Stimulated activated naive CD8-positive, alpha-beta T cell treated with anti-CD3 and anti-CD28 coated beads, Interleukin-15, amount 100 ng/mL, for 72 hours (primary cell): Measurements from ENCODE around the gene CDKN2B.

Experiments used
- ATAC-seq: fragments of 150-1000 bp; cut with Tn5 transposase; 2 replicates; pipeline ENCODE4 v1.10.0; 2021; ENCODE audit warnings: mild to moderate bottlenecking, moderate library complexity
- DNase-seq, 2 donors: peaks; one replicate each; pipeline ENCODE4 v3.0.0; 2021 to 2022
- H3K27ac Mint-ChIP-seq, 2 donors: one replicate each; pipeline ENCODE4 v1.8.0; 2022; ENCODE audit warnings: mild to moderate bottlenecking in 2 of 2, mixed read lengths in 2 of 2, moderate library complexity in 2 of 2
- H3K27me3 Mint-ChIP-seq: one replicate; pipeline ENCODE4 v1.8.0; 2022; ENCODE audit warnings: mixed read lengths
- H3K4me1 Mint-ChIP-seq: one replicate; pipeline ENCODE4 v1.8.0; 2022; ENCODE audit warnings: mild to moderate bottlenecking, mixed read lengths
- H3K4me3 Mint-ChIP-seq, 2 donors: one replicate each; pipeline ENCODE4 v1.8.0; 2022; ENCODE audit warnings: mild to moderate bottlenecking in 2 of 2, mixed read lengths in 2 of 2, moderate library complexity in 1 of 2
- H3K9me3 Mint-ChIP-seq, 2 donors: one replicate each; pipeline ENCODE4 v1.8.0; 2022; ENCODE audit warnings: mixed read lengths in 2 of 2

CDKN2B gene

GRCh38 chr9:21991072-21991959 lies 17.8 kb downstream of the CDKN2B start:
- DNase-seq: no peak
- peaks cover 81% of the 10 kb centered on the region for H3K27me3 Mint-ChIP-seq

GRCh38 chr9:21989440-21990189 lies 19.5 kb downstream of the CDKN2B start:
- H3K27ac Mint-ChIP-seq: peak overlapping the region in 1 of 2 donors; percentile 54
- DNase-seq: no peak
- ATAC-seq: no peak
- H3K9me3 Mint-ChIP-seq: peaks cover 0 to 7% of the 10 kb centered on the region in 2 donors
- peak overlapping the region in 1 of 2 donors; percentile 15 for H3K4me3 Mint-ChIP-seq
- H3K4me1 Mint-ChIP-seq: peaks cover 23% of the 10 kb centered on the region
- peaks cover 72% of the 10 kb centered on the region for H3K27me3 Mint-ChIP-seq

More at GRCh38 chr9:21991072-21991959, 17.8 kb downstream of the CDKN2B start:
- Mint-ChIP-seq H3K4me3 (no peak overlapping the region), H3K4me1 (peaks cover 34% of the 10 kb centered on the region), H3K9me3 (peaks cover 0 to 7% of the 10 kb centered on the region in 2 donors), H3K27ac (no peak overlapping the region)
- no peak for ATAC-seq

GRCh38 chr9:21988056-21988990 lies 20.8 kb downstream of the CDKN2B start:
- H3K4me3 Mint-ChIP-seq: no peak overlapping the region
- no peak overlapping the region for H3K27ac Mint-ChIP-seq
- DNase-seq: no peak
- H3K4me1 Mint-ChIP-seq: peaks cover 14% of the 10 kb centered on the region
- peaks cover 72% of the 10 kb centered on the region for H3K27me3 Mint-ChIP-seq
- H3K9me3 Mint-ChIP-seq: peaks cover 0 to 7% of the 10 kb centered on the region in 2 donors
- ATAC-seq: no peak

GRCh38 chr9:21985964-21986667 lies 23.0 kb downstream of the CDKN2B start:
- H3K9me3 Mint-ChIP-seq: peaks cover 0 to 7% of the 10 kb centered on the region in 2 donors
- ATAC-seq (no peak), DNase-seq (no peak)
- no peak overlapping the region for H3K27ac Mint-ChIP-seq
- peaks cover 13% of the 10 kb centered on the region for H3K4me1 Mint-ChIP-seq
- peaks cover 88% of the 10 kb centered on the region for H3K27me3 Mint-ChIP-seq
- H3K4me3 Mint-ChIP-seq: no peak overlapping the region

- Mint-ChIP-seq H3K27me3 (peaks cover 84% of the 10 kb centered on the region), H3K9me3 (no peaks in the 10 kb centered on the region), H3K27ac (no peak overlapping the region), H3K4me3 (no peak overlapping the region), H3K4me1 (no peaks in the 10 kb centered on the region)
- no peak for DNase-seq
- ATAC-seq: no peak
Measured at GRCh38 chr9:21984101-21984500, 25.0 kb downstream of the CDKN2B start.

- Mint-ChIP-seq H3K4me1 (no peaks in the 10 kb centered on the region), H3K4me3 (no peak overlapping the region), H3K27ac (no peak overlapping the region), H3K9me3 (no peaks in the 10 kb centered on the region), H3K27me3 (peaks cover 84% of the 10 kb centered on the region)
- ATAC-seq (no peak), DNase-seq (no peak)
Measured at GRCh38 chr9:21983561-21983935, 25.6 kb downstream of the CDKN2B start.

- ATAC-seq (no peak), DNase-seq (no peak)
- Mint-ChIP-seq H3K4me3 (no peak overlapping the region), H3K27ac (no peak overlapping the region), H3K9me3 (no peaks in the 10 kb centered on the region), H3K4me1 (no peaks in the 10 kb centered on the region), H3K27me3 (peaks cover 82% of the 10 kb centered on the region)
Measured at GRCh38 chr9:21982861-21983560, 26.1 kb downstream of the CDKN2B start.

GRCh38 chr9:21982391-21982790 lies 26.7 kb downstream of the CDKN2B start:
- H3K4me1 Mint-ChIP-seq: no peaks in the 10 kb centered on the region
- H3K27ac Mint-ChIP-seq: no peak overlapping the region
- no peak overlapping the region for H3K4me3 Mint-ChIP-seq
- ATAC-seq: no peak
- peaks cover 80% of the 10 kb centered on the region for H3K27me3 Mint-ChIP-seq
- no peaks in the 10 kb centered on the region for H3K9me3 Mint-ChIP-seq
- DNase-seq: no peak

- peak overlapping the region in 1 of 2 donors; percentile 31 for H3K27ac Mint-ChIP-seq
- H3K4me3 Mint-ChIP-seq: no peak overlapping the region
- H3K4me1 Mint-ChIP-seq: peaks cover 21% of the 10 kb centered on the region
- no peak for ATAC-seq
- no peak for DNase-seq
- H3K27me3 Mint-ChIP-seq: peaks cover 93% of the 10 kb centered on the region
- H3K9me3 Mint-ChIP-seq: no peaks in the 10 kb centered on the region
Measured at GRCh38 chr9:21976334-21976875, 32.7 kb downstream of the CDKN2B start.

GRCh38 chr9:21974722-21975409 lies 34.2 kb downstream of the CDKN2B start:
- H3K4me1 Mint-ChIP-seq: peaks cover 25% of the 10 kb centered on the region
- peaks cover 96% of the 10 kb centered on the region for H3K27me3 Mint-ChIP-seq
- peak overlapping the region; percentile 89 to 92 for H3K4me3 Mint-ChIP-seq
- peaks cover 3 to 6% of the 10 kb centered on the region in 2 donors for H3K9me3 Mint-ChIP-seq
- DNase-seq (no peak), ATAC-seq (peak; percentile 74)
- peak overlapping the region; percentile 22 to 56 for H3K27ac Mint-ChIP-seq

- no peak for ATAC-seq
- H3K27me3 Mint-ChIP-seq: peaks cover 96% of the 10 kb centered on the region
- H3K4me3 Mint-ChIP-seq: peak overlapping the region; percentile 89 to 92
- H3K4me1 Mint-ChIP-seq: peaks cover 27% of the 10 kb centered on the region
- DNase-seq: no peak
- H3K27ac Mint-ChIP-seq: no peak overlapping the region
- H3K9me3 Mint-ChIP-seq: peaks cover 5 to 9% of the 10 kb centered on the region in 2 donors
Measured at GRCh38 chr9:21974343-21974721, 34.8 kb downstream of the CDKN2B start.

- Mint-ChIP-seq H3K4me3 (no peak overlapping the region), H3K27ac (no peak overlapping the region), H3K9me3 (peaks cover 11 to 20% of the 10 kb centered on the region in 2 donors), H3K4me1 (peaks cover 45% of the 10 kb centered on the region), H3K27me3 (peaks cover 100% of the 10 kb centered on the region)
- no peak for ATAC-seq
- no peak for DNase-seq
Measured at GRCh38 chr9:21972361-21972760, 36.7 kb downstream of the CDKN2B start.

GRCh38 chr9:21970800-21971640 lies 38.1 kb downstream of the CDKN2B start:
- ATAC-seq (no peak), DNase-seq (no peak)
- Mint-ChIP-seq H3K4me3 (no peak overlapping the region), H3K27me3 (peaks cover 100% of the 10 kb centered on the region), H3K4me1 (peaks cover 47% of the 10 kb centered on the region), H3K9me3 (peaks cover 11 to 20% of the 10 kb centered on the region in 2 donors), H3K27ac (no peak overlapping the region)
